Urothelium cell line (cell line): ENCODE results near the gene MALT1.
A peak's percentile ranks its signal among the peaks of the same experiment; 100 is the strongest.
"Not testable (repeated sequence)": the region's sequence is repeated elsewhere in the genome, so short reads cannot be mapped to it uniquely, and the experiment has no call there.

Experiments
- DNase-seq: peaks from one replicate; pipeline ENCODE4 v3.0.0; 2011; ENCODE audit warnings: low spot score, mixed read lengths
- FAIRE-seq: peaks from 2 replicates; lab custom pipeline; 2011; peaks lifted over from hg19 to GRCh38; lab: Jason Lieb, UNC

Gene MALT1

GRCh38 chr18:58768293-58768974, 97.2 kb downstream of the MALT1 start:
- DNase-seq: peak; percentile 78

GRCh38 chr18:58769321-58769720, 98.1 kb downstream of the MALT1 start:
- DNase-seq: no peak

More at GRCh38 chr18:58768293-58768974, 97.2 kb downstream of the MALT1 start:
- FAIRE-seq: no peak

GRCh38 chr18:58770601-58771000, 99.3 kb downstream of the MALT1 start:
- FAIRE-seq (no peak), DNase-seq (no peak)

More at GRCh38 chr18:58769321-58769720, 98.1 kb downstream of the MALT1 start:
- FAIRE-seq: no peak

- no peak for FAIRE-seq
These were observed 100.9 kb downstream of the MALT1 start for GRCh38 chr18:58772161-58772560.

GRCh38 chr18:58776084-58776483, 104.8 kb downstream of the MALT1 start:
- FAIRE-seq: no peak

More at GRCh38 chr18:58772161-58772560, 100.9 kb downstream of the MALT1 start:
- DNase-seq: no peak

GRCh38 chr18:58776541-58776940, 105.3 kb downstream of the MALT1 start:
- not testable (repeated sequence) for DNase-seq

More at GRCh38 chr18:58776084-58776483, 104.8 kb downstream of the MALT1 start:
- no peak for DNase-seq

GRCh38 chr18:58777471-58777870, 106.2 kb downstream of the MALT1 start:
- FAIRE-seq (no peak), DNase-seq (no peak)

More at GRCh38 chr18:58776541-58776940, 105.3 kb downstream of the MALT1 start:
- FAIRE-seq: not testable (repeated sequence)

GRCh38 chr18:58779529-58779928, 108.3 kb downstream of the MALT1 start:
- FAIRE-seq (no peak), DNase-seq (no peak)

GRCh38 chr18:58780045-58780444, 108.8 kb downstream of the MALT1 start:
- FAIRE-seq: no peak
- DNase-seq: no peak

GRCh38 chr18:58781627-58782194, 110.4 kb downstream of the MALT1 start:
- DNase-seq: peak; percentile 49

GRCh38 chr18:58784601-58785137, 113.4 kb downstream of the MALT1 start:
- DNase-seq: peak; percentile 74
- FAIRE-seq: no peak

More at GRCh38 chr18:58781627-58782194, 110.4 kb downstream of the MALT1 start:
- FAIRE-seq: peak; percentile 78

- no peak for FAIRE-seq
- DNase-seq: peak; percentile 85
These were observed 114.0 kb downstream of the MALT1 start for GRCh38 chr18:58785171-58785805.

GRCh38 chr18:58785870-58786269, 114.6 kb downstream of the MALT1 start:
- no peak for DNase-seq
- no peak for FAIRE-seq

- no peak for DNase-seq
- FAIRE-seq: no peak
These were observed 116.4 kb downstream of the MALT1 start for GRCh38 chr18:58787536-58788149.

GRCh38 chr18:58788470-58788869, 117.2 kb downstream of the MALT1 start:
- FAIRE-seq (no peak), DNase-seq (no peak)

- DNase-seq: peak; percentile 20
- FAIRE-seq: no peak
These were observed 118.0 kb downstream of the MALT1 start for GRCh38 chr18:58788971-58789875.

GRCh38 chr18:58789876-58790240, 118.6 kb downstream of the MALT1 start:
- no peak for FAIRE-seq
- DNase-seq: no peak

- FAIRE-seq (no peak), DNase-seq (no peak)
These were observed 120.8 kb downstream of the MALT1 start for GRCh38 chr18:58792086-58792485.

- FAIRE-seq: no peak
- DNase-seq: no peak
These were observed 122.1 kb downstream of the MALT1 start for GRCh38 chr18:58793361-58793760.

- DNase-seq: no peak
- no peak for FAIRE-seq
These were observed 125.0 kb downstream of the MALT1 start for GRCh38 chr18:58796220-58796619.
